Neuronal stem cell (in vitro differentiated cells): Measurements from ENCODE around the gene AUH.

Source experiments
- DNase-seq: peaks from one replicate; pipeline ENCODE4 v3.0.0-alpha.2; 2013; ENCODE audit warnings: low spot score
- H2AFZ ChIP-seq: one replicate; pipeline ENCODE4 v1.6.1; 2013; ENCODE audit warnings: mild to moderate bottlenecking, low read length, inconsistent platforms
- H2AK5ac ChIP-seq: 2 replicates; pipeline ENCODE4 v1.6.1; 2013; ENCODE audit warnings: low read depth, mild to moderate bottlenecking, inconsistent platforms, low read length, moderate library complexity, mixed read lengths
- H2BK120ac ChIP-seq: 2 replicates; pipeline ENCODE4 v1.6.1; 2013; ENCODE audit warnings: low read depth, mild to moderate bottlenecking, inconsistent platforms, low read length, moderate library complexity, mixed read lengths
- H2BK12ac ChIP-seq: one replicate; pipeline ENCODE4 v1.6.1; 2013; ENCODE audit warnings: low read length, inconsistent platforms
- H2BK15ac ChIP-seq: 2 replicates; pipeline ENCODE4 v1.6.1; 2013; ENCODE audit warnings: mild to moderate bottlenecking, low read length, inconsistent platforms, mixed read lengths
- H2BK5ac ChIP-seq: one replicate; pipeline ENCODE4 v1.6.1; 2013; ENCODE audit warnings: inconsistent platforms, mild to moderate bottlenecking, low read length, moderate library complexity
- H3K14ac ChIP-seq: one replicate; pipeline ENCODE4 v1.6.1; 2013; ENCODE audit warnings: low read length, inconsistent platforms
- H3K18ac ChIP-seq: 2 replicates; pipeline ENCODE4 v1.6.1; 2013; ENCODE audit warnings: low read length, inconsistent platforms
- H3K23ac ChIP-seq: 2 replicates; pipeline ENCODE4 v1.6.1; 2013; ENCODE audit warnings: low read depth, mild to moderate bottlenecking, mixed read lengths, low read length, inconsistent platforms; ENCODE audit not compliant: poor library complexity
- H3K27ac ChIP-seq: replicated peaks from 3 replicates; pipeline ENCODE4 v1.5.1; 2013; ENCODE audit warnings: low read length, inconsistent platforms
- H3K27me3 ChIP-seq, 3 experiments: 2 replicates each; pipeline ENCODE4 v1.6.1; 2013; ENCODE audit warnings: low read length in 3 of 3, mild to moderate bottlenecking in 2 of 3, inconsistent platforms in 1 of 3, low read depth in 1 of 3, mixed read lengths in 1 of 3, moderate library complexity in 1 of 3; ENCODE audit not compliant: control insufficient read depth in 3 of 3, insufficient read depth in 3 of 3
- H3K36me3 ChIP-seq, 2 donors: replicated peaks in 1 of 2; 2 replicates each; pipeline ENCODE4 v1.6.1; 2013; ENCODE audit warnings: low read length in 2 of 2; ENCODE audit not compliant: control insufficient read depth in 2 of 2, insufficient read depth in 2 of 2
- H3K4ac ChIP-seq: 2 replicates; pipeline ENCODE4 v1.6.1; 2013; ENCODE audit warnings: inconsistent platforms, mild to moderate bottlenecking, low read length, moderate library complexity
- H3K4me1 ChIP-seq, 2 donors: 1 replicate in 1 of 2; 2 replicates in 1 of 2; pipeline ENCODE4 v1.6.1; 2013; ENCODE audit warnings: low read length in 2 of 2, low read depth in 1 of 2; ENCODE audit not compliant: control insufficient read depth in 2 of 2, insufficient read depth in 1 of 2
- H3K4me2 ChIP-seq: one replicate; pipeline ENCODE4 v1.6.1; 2013; ENCODE audit warnings: mild to moderate bottlenecking, low read length, inconsistent platforms; ENCODE audit not compliant: insufficient read depth, poor library complexity, severe bottlenecking
- H3K4me3 ChIP-seq, 2 donors: 2 replicates each; pipeline ENCODE4 v1.5.1; 2013; ENCODE audit warnings: low read length in 2 of 2, mild to moderate bottlenecking in 2 of 2, inconsistent platforms in 1 of 2, moderate library complexity in 1 of 2
- H3K79me1 ChIP-seq: one replicate; pipeline ENCODE4 v1.6.1; 2013; ENCODE audit warnings: low read depth, mild to moderate bottlenecking, inconsistent platforms, low read length, moderate library complexity
- H3K9ac ChIP-seq: one replicate; pipeline ENCODE4 v1.6.1; 2013; ENCODE audit warnings: mild to moderate bottlenecking, low read depth, low read length, inconsistent platforms; ENCODE audit not compliant: poor library complexity
- H3K9me3 ChIP-seq, 2 donors: replicated peaks in 1 of 2; 2 replicates each; pipeline versions ENCODE3 to v1.6.1; 2013; ENCODE audit warnings: low read length in 2 of 2, mild to moderate bottlenecking in 2 of 2, inconsistent platforms in 1 of 2, low read depth in 1 of 2, mixed read lengths in 1 of 2, moderate library complexity in 1 of 2; ENCODE audit not compliant: control insufficient read depth in 2 of 2, insufficient read depth in 1 of 2
- H4K8ac ChIP-seq: one replicate; pipeline ENCODE4 v1.6.1; 2013; ENCODE audit warnings: low read depth, mild to moderate bottlenecking, inconsistent platforms, low read length, moderate library complexity
- H4K91ac ChIP-seq: one replicate; pipeline ENCODE4 v1.6.1; 2013; ENCODE audit warnings: low read length, low read depth, mild to moderate bottlenecking, inconsistent platforms; ENCODE audit not compliant: poor library complexity
- WGBS, 2 donors: extraction: QIAGEN DNeasy Blood & Tissue Kit; methylation state at CpG; one replicate each; pipeline ENCODE4 v1.1.7; 2013; ENCODE audit warnings: missing lambda C conversion rate in 2 of 2, mixed read lengths in 1 of 2; ENCODE audit not compliant: insufficient read length in 2 of 2, insufficient replicate concordance in 1 of 2; ENCODE audit errors: extremely low coverage in 2 of 2; 5-methylcytosine and 5-hydroxymethylcytosine counted together

The AUH gene

DNA sequence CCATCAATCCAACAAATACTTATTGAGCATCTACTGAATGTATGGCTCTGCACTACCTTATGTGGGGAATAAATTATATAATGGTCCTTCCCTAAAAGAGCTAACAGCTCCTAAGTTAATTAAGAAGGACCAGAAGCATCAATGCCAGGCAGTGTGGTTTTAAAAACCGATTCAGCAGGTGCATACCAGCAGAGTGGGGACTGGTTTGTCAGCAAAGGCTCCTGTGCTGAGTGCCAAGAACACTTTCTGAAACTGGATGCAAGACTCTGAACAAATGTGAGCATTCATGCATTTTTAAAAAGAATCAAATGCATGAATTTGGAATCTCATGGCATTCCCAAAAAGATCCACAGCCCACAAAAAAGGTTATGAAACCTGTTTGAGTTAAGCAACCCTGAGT, 142.2 kb downstream of the AUH start:
- Histone ChIP-seq H3K4me3 (no peak overlapping the region), H3K4me1 (no peaks in the 10 kb centered on the region)

DNA sequence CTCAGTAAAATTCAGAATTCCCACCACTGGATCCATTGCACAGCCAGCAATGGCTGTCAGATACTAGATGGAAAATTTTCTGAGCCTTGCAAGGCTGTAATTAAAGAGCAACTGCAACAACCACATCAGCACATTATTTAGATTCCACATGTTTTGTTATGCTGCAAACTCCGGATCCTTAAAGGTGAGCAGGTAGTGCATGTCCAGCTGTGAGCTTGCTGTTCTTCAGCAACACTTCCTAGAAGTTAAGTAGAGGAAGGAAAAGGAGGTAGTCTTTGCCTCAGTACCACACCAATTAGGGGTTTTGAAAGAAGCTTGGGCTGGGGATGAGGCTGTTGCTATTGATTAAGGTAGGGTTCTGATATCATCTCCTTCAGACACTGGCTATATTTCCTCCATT, 144.3 kb downstream of the AUH start:
- Histone ChIP-seq H2BK12ac (no peak overlapping the region), H3K4ac (no peak overlapping the region), H2AFZ (no peak overlapping the region), H3K9me3 (no peaks in the 10 kb centered on the region), H3K4me3 (no peak overlapping the region), H2BK5ac (no peak overlapping the region), H3K18ac (no peak overlapping the region), H3K4me2 (no peak overlapping the region), H2BK15ac (no peak overlapping the region), H3K79me1 (no peaks in the 10 kb centered on the region), H3K14ac (no peak overlapping the region), H3K23ac (no peak overlapping the region), H4K91ac (no peak overlapping the region), H2AK5ac (no peak overlapping the region), H3K9ac (no peak overlapping the region), H4K8ac (no peak overlapping the region), H2BK120ac (no peak overlapping the region), H3K4me1 (peaks cover 0 to 3% of the 10 kb centered on the region in 2 donors), H3K27ac (no peak overlapping the region), H3K27me3 (no peaks in the 10 kb centered on the region), H3K36me3 (peaks cover 2 to 20% of the 10 kb centered on the region in 2 donors)
- no peak for DNase-seq
- WGBS, 2 donors = no CpG with 5 or more reads among the region's 1 CpG

More for the DNA sequence above, 142.2 kb downstream of the AUH start:
- H2BK12ac ChIP-seq = no peak overlapping the region
- no peak for DNase-seq
- no peak overlapping the region for H3K23ac ChIP-seq
- H3K14ac ChIP-seq = no peak overlapping the region
- H3K4me2 ChIP-seq = no peak overlapping the region
- no peak overlapping the region for H3K18ac ChIP-seq
- no peak overlapping the region for H2BK120ac ChIP-seq
- H2BK15ac ChIP-seq = no peak overlapping the region
- no peaks in the 10 kb centered on the region for H3K27me3 ChIP-seq
- no CpG with 5 or more reads among the region's 1 CpG for WGBS, 2 donors
- H4K91ac ChIP-seq = no peak overlapping the region
- H2AK5ac ChIP-seq = no peak overlapping the region
- no peak overlapping the region for H2AFZ ChIP-seq
- H3K9ac ChIP-seq = no peak overlapping the region
- H2BK5ac ChIP-seq = no peak overlapping the region
- no peak overlapping the region for H3K27ac ChIP-seq
- H3K4ac ChIP-seq = no peak overlapping the region
- H4K8ac ChIP-seq = no peak overlapping the region
- no peaks in the 10 kb centered on the region for H3K79me1 ChIP-seq
- H3K9me3 ChIP-seq = no peaks in the 10 kb centered on the region
- H3K36me3 ChIP-seq = peaks cover 2 to 20% of the 10 kb centered on the region in 2 donors

DNA sequence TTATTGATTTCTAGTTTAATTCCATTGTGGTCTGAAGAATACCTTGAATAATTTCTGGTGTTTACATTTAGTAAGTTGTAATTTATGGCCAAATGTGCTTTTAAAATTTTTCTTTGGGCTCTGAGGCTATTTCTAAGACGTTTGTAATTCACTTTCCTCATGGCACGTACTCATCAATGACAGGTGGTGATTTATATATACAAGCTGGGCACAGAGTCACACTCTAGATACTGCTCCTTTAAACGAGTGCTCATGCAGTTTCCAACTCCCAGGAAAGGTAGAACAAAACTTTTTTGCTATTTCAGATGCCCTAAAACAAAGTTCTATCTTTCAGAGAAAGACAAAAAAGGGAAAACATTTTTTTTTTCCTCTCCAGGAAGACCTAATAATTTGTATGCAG, 146.9 kb downstream of the AUH start:
- H2AK5ac ChIP-seq = no peak overlapping the region
- no peaks in the 10 kb centered on the region for H3K27me3 ChIP-seq
- no peak overlapping the region for H3K4me2 ChIP-seq
- no peaks in the 10 kb centered on the region for H3K79me1 ChIP-seq
- no peak overlapping the region for H2BK5ac ChIP-seq
- no peak overlapping the region for H3K4me3 ChIP-seq
- WGBS, 2 donors = no CpG with 5 or more reads among the region's 3 CpGs
- H3K4ac ChIP-seq = no peak overlapping the region
- peaks cover 0 to 3% of the 10 kb centered on the region in 2 donors for H3K4me1 ChIP-seq
- no peak overlapping the region for H3K9ac ChIP-seq
- H4K91ac ChIP-seq = no peak overlapping the region
- no peaks in the 10 kb centered on the region for H3K9me3 ChIP-seq
- no peak overlapping the region for H2BK15ac ChIP-seq
- no peak overlapping the region for H3K18ac ChIP-seq
- DNase-seq = no peak
- no peak overlapping the region for H2BK12ac ChIP-seq
- no peak overlapping the region for H4K8ac ChIP-seq
- H2AFZ ChIP-seq = no peak overlapping the region
- H3K27ac ChIP-seq = no peak overlapping the region
- H3K23ac ChIP-seq = no peak overlapping the region
- no peak overlapping the region for H2BK120ac ChIP-seq
- H3K36me3 ChIP-seq = peaks cover 2 to 11% of the 10 kb centered on the region in 2 donors
- H3K14ac ChIP-seq = no peak overlapping the region

DNA sequence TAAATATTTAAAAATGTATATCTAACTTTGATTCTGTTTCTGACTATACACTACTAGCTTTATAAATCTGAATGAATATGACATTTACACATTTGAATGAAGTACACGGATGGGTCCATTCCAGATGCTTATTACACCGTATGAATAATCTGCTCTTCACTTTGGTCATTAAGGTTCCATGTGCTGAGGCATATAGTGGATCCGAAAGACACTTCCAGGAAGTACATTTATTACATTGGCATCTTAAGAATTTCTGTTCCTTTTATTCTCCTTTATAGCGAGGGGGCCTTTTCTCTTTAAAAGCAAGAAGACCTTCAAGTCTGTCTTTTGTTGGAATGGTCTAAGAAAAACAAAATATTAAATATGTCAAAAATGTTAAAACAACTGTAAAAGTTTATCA, 147.6 kb downstream of the AUH start:
- Histone ChIP-seq H3K79me1 (no peaks in the 10 kb centered on the region), H3K4me1 (peaks cover 0 to 3% of the 10 kb centered on the region in 2 donors), H3K27ac (no peak overlapping the region), H3K9me3 (no peaks in the 10 kb centered on the region), H2AFZ (no peak overlapping the region), H3K14ac (no peak overlapping the region), H3K23ac (no peak overlapping the region), H4K8ac (no peak overlapping the region), H2BK5ac (no peak overlapping the region), H3K27me3 (no peaks in the 10 kb centered on the region), H3K18ac (no peak overlapping the region), H3K9ac (no peak overlapping the region), H3K36me3 (peaks cover 2 to 4% of the 10 kb centered on the region in 2 donors), H3K4me2 (no peak overlapping the region), H3K4ac (no peak overlapping the region), H2BK120ac (no peak overlapping the region), H4K91ac (no peak overlapping the region), H2BK15ac (no peak overlapping the region), H2AK5ac (no peak overlapping the region), H2BK12ac (no peak overlapping the region), H3K4me3 (no peak overlapping the region)
- DNase-seq = no peak
- WGBS, 2 donors = no CpG with 5 or more reads among the region's 4 CpGs
